ENCODE results near the gene RBKS.

GRCh38 chr2:27847333-27847732 is 42.9 kb downstream of the RBKS start:
- no peak for TF ChIP-seq CTCF (conservative IDR thresholded peaks at IDR 0.05 in 1 of 2, IDR thresholded peaks at IDR 0.05 in 1 of 2; ENCODE audit: extremely low read depth in 1 of 2, insufficient read depth in 1 of 2, low read depth in 1 of 2, low read length in 2 of 2)
- no peak for TF ChIP-seq EZH2 (IDR thresholded peaks at IDR 0.05; ENCODE audit: borderline replicate concordance, low read length)

Measured in mammary epithelial cell (primary cell).